ENCODE results near the gene PRDX5. TPM values are rescaled to one million over a fixed set of nuclear protein-coding genes. Genes with fewer than 3 reads are reported as not detected.
A peak's percentile ranks its signal among the peaks of the same experiment; 100 is the strongest.

PRDX5 gene
- total and polyA plus RNA-seq, 9 of the 15 experiments (the other 6 are each of a cell fraction or from before 2014, with no cell fraction given): 40.8 to 327 (median 204) TPM

- TF ChIP-seq MYNN (IDR thresholded peaks at IDR 0.05) (peak; percentile 86), MYNN (CRISPR knock-in tag; IDR thresholded peaks at IDR 0.05) (no peak), E2F6 (IDR thresholded peaks at IDR 0.05; ENCODE audit: borderline replicate concordance in 1 of 2, extremely low read depth in 1 of 2, insufficient read depth in 1 of 2, insufficient read length in 1 of 2, low read depth in 1 of 2, low read length in 1 of 2, poor library complexity in 1 of 2, severe bottlenecking in 1 of 2) (peak in 1 of 2 experiments; percentile 20), SAFB2 (IDR thresholded peaks at IDR 0.05; ENCODE audit: borderline replicate concordance, low read depth, low read length, severe bottlenecking) (no peak), ZNF143 (CRISPR knock-in tag; IDR thresholded peaks at IDR 0.05) (no peak), POLR2A (conservative IDR thresholded peaks at IDR 0.05) (peak; percentile 61), ZNF124 (CRISPR knock-in tag; IDR thresholded peaks at IDR 0.05) (no peak), CTBP1 (IDR thresholded peaks at IDR 0.05; ENCODE audit: borderline replicate concordance) (peak; percentile 70; the same call in 1 of the 2 replicates), JUND (IDR thresholded peaks at IDR 0.05; ENCODE audit: borderline replicate concordance, low read depth, low read length) (peak; percentile 75), JUND (tag; IDR thresholded peaks at IDR 0.05; ENCODE audit: borderline replicate concordance, low read depth, low read length) (peak; percentile 36; the same call in 1 of the 3 replicates), HDAC3 (IDR thresholded peaks at IDR 0.05; ENCODE audit: borderline replicate concordance, partially characterized antibody) (no peak), MTA1 (IDR thresholded peaks at IDR 0.05; ENCODE audit: borderline replicate concordance) (0 out of 2 replicates have a peak, but pooled peaks have one; percentile 32), CREM (IDR thresholded peaks at IDR 0.05; ENCODE audit: low read depth) (no peak), PRDM10 (IDR thresholded peaks at IDR 0.05; ENCODE audit: partially characterized antibody) (peak; percentile 32), ZEB2 (IDR thresholded peaks at IDR 0.05) (peak; percentile 73; the same call in 1 of the 2 replicates), CHCHD3 (CRISPR knock-in tag; IDR thresholded peaks at IDR 0.05) (no peak), GTF2A2 (tag; IDR thresholded peaks at IDR 0.05) (no peak), NFXL1 (CRISPR knock-in tag; IDR thresholded peaks at IDR 0.05) (no peak)
- TF ChIP-seq, protein P1, sequence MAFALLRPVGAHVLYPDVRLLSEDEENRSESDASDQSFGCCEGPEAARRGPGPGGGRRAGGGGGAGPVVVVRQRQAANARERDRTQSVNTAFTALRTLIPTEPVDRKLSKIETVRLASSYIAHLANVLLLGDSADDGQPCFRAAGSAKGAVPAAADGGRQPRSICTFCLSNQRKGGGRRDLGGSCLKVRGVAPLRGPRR (CRISPR knock-in tag; IDR thresholded peaks at IDR 0.05): no peak
- TF ChIP-seq, protein P2, sequence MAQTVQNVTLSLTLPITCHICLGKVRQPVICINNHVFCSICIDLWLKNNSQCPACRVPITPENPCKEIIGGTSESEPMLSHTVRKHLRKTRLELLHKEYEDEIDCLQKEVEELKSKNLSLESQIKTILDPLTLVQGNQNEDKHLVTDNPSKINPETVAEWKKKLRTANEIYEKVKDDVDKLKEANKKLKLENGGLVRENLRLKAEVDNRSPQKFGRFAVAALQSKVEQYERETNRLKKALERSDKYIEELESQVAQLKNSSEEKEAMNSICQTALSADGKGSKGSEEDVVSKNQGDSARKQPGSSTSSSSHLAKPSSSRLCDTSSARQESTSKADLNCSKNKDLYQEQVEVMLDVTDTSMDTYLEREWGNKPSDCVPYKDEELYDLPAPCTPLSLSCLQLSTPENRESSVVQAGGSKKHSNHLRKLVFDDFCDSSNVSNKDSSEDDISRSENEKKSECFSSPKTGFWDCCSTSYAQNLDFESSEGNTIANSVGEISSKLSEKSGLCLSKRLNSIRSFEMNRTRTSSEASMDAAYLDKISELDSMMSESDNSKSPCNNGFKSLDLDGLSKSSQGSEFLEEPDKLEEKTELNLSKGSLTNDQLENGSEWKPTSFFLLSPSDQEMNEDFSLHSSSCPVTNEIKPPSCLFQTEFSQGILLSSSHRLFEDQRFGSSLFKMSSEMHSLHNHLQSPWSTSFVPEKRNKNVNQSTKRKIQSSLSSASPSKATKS (CRISPR knock-in tag; IDR thresholded peaks at IDR 0.05): no peak
- TF ChIP-seq, protein P3, sequence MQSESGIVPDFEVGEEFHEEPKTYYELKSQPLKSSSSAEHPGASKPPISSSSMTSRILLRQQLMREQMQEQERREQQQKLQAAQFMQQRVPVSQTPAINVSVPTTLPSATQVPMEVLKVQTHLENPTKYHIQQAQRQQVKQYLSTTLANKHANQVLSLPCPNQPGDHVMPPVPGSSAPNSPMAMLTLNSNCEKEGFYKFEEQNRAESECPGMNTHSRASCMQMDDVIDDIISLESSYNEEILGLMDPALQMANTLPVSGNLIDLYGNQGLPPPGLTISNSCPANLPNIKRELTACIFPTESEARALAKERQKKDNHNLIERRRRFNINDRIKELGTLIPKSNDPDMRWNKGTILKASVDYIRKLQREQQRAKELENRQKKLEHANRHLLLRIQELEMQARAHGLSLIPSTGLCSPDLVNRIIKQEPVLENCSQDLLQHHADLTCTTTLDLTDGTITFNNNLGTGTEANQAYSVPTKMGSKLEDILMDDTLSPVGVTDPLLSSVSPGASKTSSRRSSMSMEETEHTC (IDR thresholded peaks at IDR 0.05): no peak
Measured at GRCh38 chr11:64357904-64358535, 40.1 kb downstream of the PRDX5 start (continued).
